Upper lobe of left lung (tissue), 4 donors: ENCODE results near the gene COL11A1.

ENCODE experiments used
- CTCF ChIP-seq, 6 experiments: fragments of 450-650 bp in 4 of 6; fragments of 200-600 bp in 2 of 6; sonication (generic) in 2 of 6; IDR thresholded peaks; one replicate each; pipeline ENCODE4 v1.5.1; 2016 to 2019; ENCODE audit warnings: antibody characterized with exemption in 6 of 6
- EP300 ChIP-seq, 4 donors: sonication (generic); formaldehyde crosslinking; IDR thresholded peaks; one replicate each; pipeline ENCODE4 v1.5.1; 2017; ENCODE audit warnings: antibody characterized with exemption in 4 of 4, control low read depth in 2 of 4
- POLR2A ChIP-seq, 4 donors: fragments of 450-650 bp; IDR thresholded peaks; one replicate each; pipeline ENCODE4 v1.5.1; 2016 to 2017; ENCODE audit warnings: antibody characterized with exemption in 4 of 4, mild to moderate bottlenecking in 2 of 4
- POLR2AphosphoS5 ChIP-seq, 2 donors: sonication (generic); formaldehyde crosslinking; IDR thresholded peaks; one replicate each; pipeline ENCODE4 v1.5.1; 2017; ENCODE audit warnings: antibody characterized with exemption in 2 of 2

GRCh38 chr1:102840741-102841140 is 267.6 kb downstream of the COL11A1 start:
- TF ChIP-seq CTCF (IDR thresholded peaks at IDR 0.05), result no peak
- TF ChIP-seq POLR2A (IDR thresholded peaks at IDR 0.05), result no peak
- TF ChIP-seq EP300 (IDR thresholded peaks at IDR 0.05), result no peak
- TF ChIP-seq POLR2AphosphoS5 (IDR thresholded peaks at IDR 0.05), result no peak
